Measurements from ENCODE around the gene PLA2G1B.

PLA2G1B gene

GRCh38 chr12:120327593-120327992 is at the start of gene PLA2G1B:
PLA2G1B (minus strand) TSS chr12:120327779; CDS start chr12:120327753, 26 bp downstream.
- DNase-seq (ENCODE audit: low read depth in 2 of 2) = no peak

GRCh38 chr12:120376934-120377572 is 49.5 kb upstream of the PLA2G1B start:
- no peak for DNase-seq (ENCODE audit: low read depth in 2 of 2)

- DNase-seq (ENCODE audit: low read depth in 2 of 2) = no peak
These were observed 48.8 kb upstream of the PLA2G1B start for GRCh38 chr12:120376416-120376815.

- no peak for DNase-seq (ENCODE audit: low read depth in 2 of 2)
These were observed 48.4 kb upstream of the PLA2G1B start for GRCh38 chr12:120376009-120376408.

GRCh38 chr12:120373683-120374082 is 46.1 kb upstream of the PLA2G1B start:
- DNase-seq (ENCODE audit: low read depth in 2 of 2) = no peak

- DNase-seq (ENCODE audit: low read depth in 2 of 2) = no peak
These were observed 43.0 kb upstream of the PLA2G1B start for GRCh38 chr12:120370343-120371243.

GRCh38 chr12:120369603-120370342 is 42.2 kb upstream of the PLA2G1B start:
- DNase-seq (ENCODE audit: low read depth in 2 of 2) = no peak

GRCh38 chr12:120368789-120369602 is 41.4 kb upstream of the PLA2G1B start, which contains the start of gene MSI1:
MSI1 (minus strand) TSS chr12:120369164; CDS start chr12:120369091, 73 bp downstream.
- no peak for DNase-seq (ENCODE audit: low read depth in 2 of 2)

GRCh38 chr12:120367924-120368788 is 40.6 kb upstream of the PLA2G1B start:
- DNase-seq (ENCODE audit: low read depth in 2 of 2) = peak; percentile 35 to 42

GRCh38 chr12:120367233-120367923 is 39.8 kb upstream of the PLA2G1B start:
- no peak for DNase-seq (ENCODE audit: low read depth in 2 of 2)

- no peak for DNase-seq (ENCODE audit: low read depth in 2 of 2)
These were observed 39.3 kb upstream of the PLA2G1B start for GRCh38 chr12:120366845-120367232.

- DNase-seq (ENCODE audit: low read depth in 2 of 2) = no peak
These were observed 38.7 kb upstream of the PLA2G1B start for GRCh38 chr12:120366341-120366705.

GRCh38 chr12:120365675-120366340 is 38.2 kb upstream of the PLA2G1B start:
- DNase-seq (ENCODE audit: low read depth in 2 of 2) = no peak

- DNase-seq (ENCODE audit: low read depth in 2 of 2) = no peak
These were observed 36.9 kb upstream of the PLA2G1B start for GRCh38 chr12:120364487-120364886.

- DNase-seq (ENCODE audit: low read depth in 2 of 2) = no peak
These were observed 35.8 kb upstream of the PLA2G1B start for GRCh38 chr12:120363274-120363855.

GRCh38 chr12:120362516-120363273 is 35.1 kb upstream of the PLA2G1B start:
- DNase-seq (ENCODE audit: low read depth in 2 of 2) = no peak

- DNase-seq (ENCODE audit: low read depth in 2 of 2) = no peak
These were observed 34.1 kb upstream of the PLA2G1B start for GRCh38 chr12:120361506-120362208.

Data from stimulated activated CD4-positive, alpha-beta T cell treated with anti-CD3 and anti-CD28 coated beads, Interleukin-4, amount 100 ng/mL, for 48 hours (primary cell).